HG02870 (cell line): ENCODE data around the gene SHQ1.
A peak's percentile ranks its signal among the peaks of the same experiment; 100 is the strongest.

Source experiments
- ATAC-seq: cut with Tn5 transposase; IDR thresholded peaks from one replicate; pipeline ENCODE4 v1.9.1; 2021; ENCODE audit warnings: mild to moderate bottlenecking, moderate library complexity; ENCODE audit not compliant: unreplicated experiment

SHQ1 gene

GRCh38 chr3:72855001-72855400, 6.8 kb upstream of the SHQ1 start:
- no peak for ATAC-seq

DNA sequence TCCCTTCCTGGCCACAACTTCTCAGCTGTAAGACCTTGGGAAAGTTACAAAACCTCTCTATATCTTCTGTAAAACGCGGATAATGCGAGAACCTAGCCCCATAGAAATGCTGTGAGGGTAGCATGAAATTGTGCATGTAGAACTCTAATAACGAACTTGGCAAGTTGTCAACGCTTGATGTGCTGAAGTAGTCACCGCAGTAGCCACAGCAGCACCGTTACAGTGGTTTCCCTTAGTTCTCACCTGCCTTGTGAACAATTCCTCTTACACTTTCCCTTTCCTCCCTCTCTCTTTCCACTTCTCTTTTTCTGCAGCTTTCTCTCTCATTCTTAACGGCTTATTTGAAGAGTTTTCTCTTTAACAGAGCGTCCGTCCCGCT, 447 bp upstream of the SHQ1 start:
- peak; percentile 50 for ATAC-seq

GRCh38 chr3:72847282-72847681, 963 bp downstream of the SHQ1 start:
- ATAC-seq = no peak

GRCh38 chr3:72846166-72846565, 2.1 kb downstream of the SHQ1 start:
- ATAC-seq = no peak

DNA sequence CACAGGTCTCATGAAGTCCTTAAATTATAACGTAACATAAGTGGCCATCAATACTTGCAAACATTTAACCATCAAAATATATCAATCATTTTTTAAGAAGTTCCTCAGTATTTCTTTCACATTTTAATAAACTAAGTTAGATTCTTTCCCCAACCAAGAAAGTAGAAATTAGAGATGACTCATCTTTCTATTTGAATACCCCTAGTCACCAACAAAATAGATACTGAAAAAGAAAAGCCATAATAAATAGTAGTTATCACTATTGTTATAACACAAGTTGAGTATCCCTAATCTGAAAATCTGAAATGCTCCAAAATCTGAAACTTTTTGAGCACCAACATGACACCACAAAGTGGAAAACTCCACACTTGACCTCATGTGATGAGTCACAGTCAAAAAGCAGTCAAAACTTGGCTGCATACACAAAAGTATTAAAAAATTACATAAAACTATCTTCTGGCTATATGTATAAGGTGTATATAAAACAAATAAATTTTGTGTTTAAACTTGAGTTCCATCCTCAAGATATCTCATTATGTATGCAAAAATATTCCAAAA, 3.7 kb downstream of the SHQ1 start:
- ATAC-seq = peak; percentile 35

GRCh38 chr3:72839057-72839456, 9.2 kb downstream of the SHQ1 start:
- ATAC-seq = no peak

- no peak for ATAC-seq
These were observed 11.3 kb downstream of the SHQ1 start for GRCh38 chr3:72836923-72837322.

- no peak for ATAC-seq
These were observed 11.8 kb downstream of the SHQ1 start for GRCh38 chr3:72836416-72836815.

GRCh38 chr3:72830452-72831223, 17.6 kb downstream of the SHQ1 start:
- ATAC-seq = no peak

DNA sequence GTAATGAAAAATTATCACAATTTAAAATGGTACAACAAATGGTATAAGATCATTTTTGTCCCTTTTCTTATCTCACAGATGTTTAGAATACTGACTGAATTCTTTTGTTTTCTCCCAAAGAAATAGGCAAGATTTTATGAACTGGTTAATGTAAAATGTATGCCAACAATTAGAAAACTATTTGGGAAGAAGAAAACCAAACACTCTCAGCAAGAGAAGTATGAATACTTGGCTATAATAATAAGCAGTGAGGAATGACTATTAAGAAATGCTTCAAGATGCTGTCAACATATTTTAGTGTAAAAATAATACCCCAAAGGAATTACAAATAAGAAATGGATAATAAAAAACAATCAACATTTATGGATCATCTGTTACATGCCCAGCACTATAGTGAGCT, 18.5 kb downstream of the SHQ1 start:
- no peak for ATAC-seq

- peak; percentile 28 for ATAC-seq
These were observed 27.0 kb downstream of the SHQ1 start for GRCh38 chr3:72821161-72821781.

DNA sequence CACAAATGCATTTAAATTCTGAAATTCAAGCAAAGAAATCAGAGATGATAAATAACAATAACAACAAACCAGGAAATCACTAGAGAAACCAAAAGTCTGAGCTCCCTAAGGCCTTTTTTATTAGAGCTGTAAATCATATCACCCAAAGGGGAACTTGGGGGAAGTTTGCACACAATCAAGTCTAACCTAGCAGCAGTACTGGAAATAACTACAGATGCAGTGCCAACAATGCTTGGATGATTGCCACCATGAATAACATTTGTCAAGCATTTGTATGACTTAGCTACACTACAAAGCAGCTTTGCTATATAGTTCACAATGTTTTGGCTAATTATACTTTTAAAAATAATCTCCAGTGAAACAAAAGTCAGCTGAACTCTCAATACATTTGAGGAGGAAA, 27.8 kb downstream of the SHQ1 start:
- ATAC-seq = no peak

DNA sequence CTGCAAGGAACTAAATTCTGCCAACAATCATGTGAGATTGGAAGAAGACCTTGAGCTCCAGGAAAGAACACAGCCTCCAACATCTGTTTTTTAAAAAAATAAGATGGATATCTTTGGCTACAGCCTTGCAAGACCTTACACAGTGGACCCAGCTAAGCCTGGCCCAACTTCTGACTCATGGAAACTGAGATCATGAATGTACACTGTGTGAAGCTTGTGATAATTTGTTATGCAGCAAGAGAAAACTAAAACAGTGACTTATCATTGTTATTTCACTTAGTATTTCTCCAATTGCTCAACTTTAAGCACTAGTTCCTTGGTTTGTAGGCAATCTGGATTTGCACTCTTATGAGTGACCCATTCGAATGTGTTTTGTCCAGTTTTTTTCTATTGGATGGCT, 29.3 kb downstream of the SHQ1 start:
- ATAC-seq = no peak

DNA sequence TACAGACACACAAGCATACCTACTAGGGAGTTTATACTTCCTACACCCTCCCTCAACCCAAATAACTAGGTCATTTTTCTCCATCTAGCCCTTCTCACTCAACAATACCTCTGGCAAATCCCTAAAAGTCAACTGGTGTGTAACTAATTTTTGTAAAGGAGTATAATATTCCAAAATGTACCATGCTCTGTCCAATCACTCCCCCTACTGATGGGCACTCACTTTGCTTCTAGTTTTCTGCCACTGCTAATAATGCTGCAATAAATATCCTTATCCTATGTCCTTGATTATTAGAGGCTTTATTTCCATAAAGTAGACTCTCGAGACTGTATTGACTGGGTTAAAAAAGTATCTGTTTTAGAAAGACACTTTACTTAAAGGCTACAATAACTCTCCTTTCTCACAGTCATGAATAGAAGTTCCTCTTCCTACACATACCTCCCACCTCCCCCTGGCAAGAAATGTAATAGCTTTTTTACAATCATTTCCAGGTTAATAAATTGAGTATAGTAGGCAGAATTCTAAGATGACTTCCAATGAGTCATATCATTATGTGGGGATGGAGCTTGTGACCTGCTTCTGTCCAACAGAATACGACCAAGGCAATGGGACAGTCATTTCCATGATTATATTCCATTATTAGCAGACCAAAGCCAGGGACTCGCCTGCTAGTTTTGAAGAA, 30.0 kb downstream of the SHQ1 start:
- ATAC-seq = no peak

GRCh38 chr3:72816862-72817355, 31.3 kb downstream of the SHQ1 start:
- ATAC-seq = peak; percentile 68

DNA sequence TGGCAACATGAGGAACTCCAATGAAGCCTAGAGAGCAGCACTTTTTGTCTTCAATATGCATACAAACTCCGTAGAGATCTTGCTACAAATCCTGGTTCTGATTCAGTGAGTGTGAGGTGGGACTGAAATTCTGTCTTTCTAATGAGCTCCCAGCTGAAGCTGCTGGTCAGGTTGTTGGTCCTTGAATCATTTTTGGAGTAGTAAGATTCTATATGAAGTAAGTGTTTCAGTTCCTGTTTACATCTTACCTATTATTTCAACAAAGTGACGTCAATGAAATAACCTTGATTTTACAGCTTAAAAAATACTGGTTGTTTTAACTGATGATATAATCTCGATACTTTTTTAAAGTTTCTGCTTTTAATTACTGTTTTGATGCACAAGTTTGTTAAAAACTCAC, 33.9 kb downstream of the SHQ1 start:
- ATAC-seq = no peak

- ATAC-seq = no peak
These were observed 36.0 kb downstream of the SHQ1 start for GRCh38 chr3:72812201-72812600.

DNA sequence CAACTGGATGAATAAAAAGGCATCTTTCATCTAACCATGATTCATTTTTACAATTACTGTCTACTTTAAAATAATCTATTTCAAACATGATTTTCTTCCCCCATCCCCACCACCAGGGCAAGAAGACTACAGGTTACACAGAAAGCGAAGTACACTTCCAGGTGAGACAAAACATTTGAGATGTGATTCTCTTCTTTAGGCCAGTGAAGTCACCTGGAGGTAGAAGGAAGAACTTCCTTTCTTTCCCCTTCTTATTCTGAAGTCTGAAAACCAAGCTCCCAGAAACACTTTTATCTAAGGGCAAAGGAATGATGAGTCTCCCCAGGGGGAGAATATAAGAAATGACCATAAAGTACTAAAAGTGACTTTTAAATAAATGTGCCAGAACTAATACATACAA, 36.7 kb downstream of the SHQ1 start:
- no peak for ATAC-seq

- ATAC-seq = no peak
These were observed 37.4 kb downstream of the SHQ1 start for GRCh38 chr3:72810659-72811434.

- no peak for ATAC-seq
These were observed 38.2 kb downstream of the SHQ1 start for GRCh38 chr3:72810063-72810462.

GRCh38 chr3:72804361-72804760, 43.9 kb downstream of the SHQ1 start:
- ATAC-seq = no peak
